Tibial nerve (tissue), 4 donors: ENCODE measurements around the gene TNS3. TPM values are rescaled to one million over a fixed set of nuclear protein-coding genes. Genes with fewer than 3 reads are reported as not detected.

Source experiments
- DNase-seq, 2 donors: peaks; one replicate each; pipeline ENCODE4 v3.0.0-alpha.2; 2019; ENCODE audit warnings: low spot score in 2 of 2
- H3K27ac ChIP-seq, 4 donors: fragments of 200-600 bp; sonication (generic) in 3 of 4; one replicate each; pipeline ENCODE4 v1.5.1; 2017 to 2019; ENCODE audit warnings: mild to moderate bottlenecking in 1 of 4
- H3K27me3 ChIP-seq, 2 donors: fragments of 200-600 bp; sonication (generic) in 1 of 2; one replicate each; pipeline versions ENCODE4 v1.5.1 to v1.6.0; 2017 to 2019
- H3K36me3 ChIP-seq, 3 donors: fragments of 200-600 bp; sonication (generic); one replicate each; pipeline ENCODE4 v1.5.1; 2018 to 2019
- H3K4me1 ChIP-seq, 4 donors: fragments of 200-600 bp; sonication (generic) in 3 of 4; one replicate each; pipeline ENCODE4 v1.5.1; 2017 to 2019
- H3K4me3 ChIP-seq, 4 donors: fragments of 200-600 bp; sonication (generic) in 3 of 4; one replicate each; pipeline ENCODE4 v1.5.1; 2017 to 2019; ENCODE audit warnings: mild to moderate bottlenecking in 1 of 4, moderate library complexity in 1 of 4
- H3K9me3 ChIP-seq, 4 donors: fragments of 200-600 bp; sonication (generic) in 3 of 4; one replicate each; pipeline ENCODE4 v1.5.1; 2017 to 2019
- CTCF ChIP-seq, 5 experiments: fragments of 200-600 bp in 3 of 5; fragments of 450-650 bp in 2 of 5; sonication (generic) in 3 of 5; IDR thresholded peaks; one replicate each; pipeline ENCODE4 v1.5.1; 2016 to 2019; ENCODE audit warnings: antibody characterized with exemption in 5 of 5, mild to moderate bottlenecking in 3 of 5, moderate library complexity in 2 of 5
- EP300 ChIP-seq, 2 donors: sonication (generic); formaldehyde crosslinking; IDR thresholded peaks; one replicate each; pipeline ENCODE4 v1.6.1; 2017; ENCODE audit warnings: antibody characterized with exemption in 2 of 2, mild to moderate bottlenecking in 1 of 2
- POLR2A ChIP-seq, 2 donors: fragments of 450-650 bp; IDR thresholded peaks; one replicate each; pipeline ENCODE4 v1.6.1; 2017; ENCODE audit warnings: antibody characterized with exemption in 2 of 2, mild to moderate bottlenecking in 2 of 2, moderate library complexity in 2 of 2
- WGBS, 2 donors: methylation state at CpG; one replicate each; pipeline ENCODE4 v1.1.5; 2018; 5-methylcytosine and 5-hydroxymethylcytosine counted together
- total RNA-seq, 4 donors: library from RNA; depleted of rRNA; stranded (reverse); fragments of >200 nt; gene quantifications; one replicate each; pipeline ENCODE4 v1.1.0, GENCODE V29; 2016

Gene TNS3
- total RNA-seq, 4 donors from 2014 or later, result 118 to 142 (median 133) TPM

- peak in 1 of 2 donors; percentile 36 for DNase-seq
- WGBS, 2 donors, result 60 to 71% methylated on average over 12 of the region's 12 CpGs
- H3K9me3 ChIP-seq, result no peaks in the 10 kb centered on the region
- TF ChIP-seq EP300 (IDR thresholded peaks at IDR 0.05), result no peak
- no peak for TF ChIP-seq CTCF (IDR thresholded peaks at IDR 0.05)
- TF ChIP-seq POLR2A (IDR thresholded peaks at IDR 0.05), result no peak
- peaks cover 0 to 94% (median 53%) of the 10 kb centered on the region in 4 donors for H3K4me1 ChIP-seq
- H3K36me3 ChIP-seq, result no peaks in the 10 kb centered on the region
- no peaks in the 10 kb centered on the region for H3K27me3 ChIP-seq
- peak overlapping the region in 3 of 4 donors; percentile 2 to 65 (median 50) for H3K27ac ChIP-seq
- no peak overlapping the region for H3K4me3 ChIP-seq
Observed at GRCh38 chr7:47502240-47502877, 79.6 kb downstream of the TNS3 start.

GRCh38 chr7:47501406-47501805 lies 80.5 kb downstream of the TNS3 start:
- Histone ChIP-seq H3K27me3 (no peaks in the 10 kb centered on the region), H3K4me3 (no peak overlapping the region), H3K27ac (peak overlapping the region in 2 of 4 donors; percentile 30 to 65), H3K36me3 (no peaks in the 10 kb centered on the region), H3K9me3 (no peaks in the 10 kb centered on the region), H3K4me1 (peaks cover 0 to 94% (median 55%) of the 10 kb centered on the region in 4 donors)
- TF ChIP-seq CTCF (IDR thresholded peaks at IDR 0.05), result no peak
- no peak for TF ChIP-seq EP300 (IDR thresholded peaks at IDR 0.05)
- TF ChIP-seq POLR2A (IDR thresholded peaks at IDR 0.05), result no peak
- DNase-seq, result no peak
- WGBS, 2 donors, result 31 to 56% methylated on average over 7 to 11 of the region's 11 CpGs

GRCh38 chr7:47500103-47500563 lies 81.8 kb downstream of the TNS3 start:
- Histone ChIP-seq H3K9me3 (no peaks in the 10 kb centered on the region), H3K4me3 (no peak overlapping the region), H3K4me1 (peaks cover 0 to 94% (median 55%) of the 10 kb centered on the region in 4 donors), H3K27ac (peak overlapping the region in 2 of 4 donors; percentile 30 to 65), H3K36me3 (no peaks in the 10 kb centered on the region), H3K27me3 (no peaks in the 10 kb centered on the region)
- TF ChIP-seq POLR2A (IDR thresholded peaks at IDR 0.05) (no peak), CTCF (IDR thresholded peaks at IDR 0.05) (no peak), EP300 (IDR thresholded peaks at IDR 0.05) (no peak)
- WGBS, 2 donors, result 53 to 60% methylated on average over 15 of the region's 15 CpGs
- no peak for DNase-seq

- H3K27ac ChIP-seq, result peak overlapping the region in 3 of 4 donors; percentile 41 to 68 (median 53)
- peaks cover 0 to 90% (median 56%) of the 10 kb centered on the region in 4 donors for H3K4me1 ChIP-seq
Observed at GRCh38 chr7:47498229-47499056, 83.5 kb downstream of the TNS3 start.

More at GRCh38 chr7:47498229-47499056, 83.5 kb downstream of the TNS3 start:
- Histone ChIP-seq H3K9me3 (no peaks in the 10 kb centered on the region), H3K27me3 (no peaks in the 10 kb centered on the region), H3K4me3 (no peak overlapping the region), H3K36me3 (no peaks in the 10 kb centered on the region)
- no peak for TF ChIP-seq CTCF (IDR thresholded peaks at IDR 0.05)
- TF ChIP-seq EP300 (IDR thresholded peaks at IDR 0.05), result no peak
- TF ChIP-seq POLR2A (IDR thresholded peaks at IDR 0.05), result no peak
- WGBS, 2 donors, result 64 to 70% methylated on average over 14 to 17 of the region's 17 CpGs
- DNase-seq, result no peak
